SK-N-SH (cell line): ENCODE results near the gene PRR22.

Experiments
- ELF1 ChIP-seq: IDR thresholded peaks from 2 replicates; pipeline ENCODE4 v1.4.0; 2012
- EP300 ChIP-seq, 2 experiments: IDR thresholded peaks; 2 replicates each; pipeline versions ENCODE4 v1.4.0 to v1.6.1; 2012; ENCODE audit warnings: borderline replicate concordance in 1 of 2, low read depth in 1 of 2, low read length in 1 of 2
- MXI1 ChIP-seq: IDR thresholded peaks from 2 replicates; pipeline ENCODE4 v1.6.1; 2012; ENCODE audit warnings: mild to moderate bottlenecking, low read depth, low read length, improper control_type of control experiment
- NRF1 ChIP-seq: IDR thresholded peaks from 2 replicates; pipeline ENCODE4 v1.6.1; 2012; ENCODE audit warnings: low read depth, mild to moderate bottlenecking, low read length
- POLR2AphosphoS5 ChIP-seq: IDR thresholded peaks from 2 replicates; pipeline ENCODE4 v1.6.1; 2012; ENCODE audit warnings: low read depth, low read length
- RAD21 ChIP-seq: IDR thresholded peaks from 2 replicates; pipeline ENCODE4 v1.6.1; 2012; ENCODE audit warnings: mild to moderate bottlenecking, low read length
- RFX5 ChIP-seq: IDR thresholded peaks from 2 replicates; pipeline ENCODE4 v1.6.1; 2012; ENCODE audit warnings: mild to moderate bottlenecking, improper control_type of control experiment, low read length
- SIN3A ChIP-seq: IDR thresholded peaks from 2 replicates; pipeline ENCODE4 v1.6.1; 2012; ENCODE audit warnings: low read depth, mild to moderate bottlenecking, low read length, moderate library complexity, borderline replicate concordance
- SMC3 ChIP-seq: IDR thresholded peaks from 2 replicates; pipeline ENCODE4 v1.6.1; 2012; ENCODE audit warnings: low read depth, low read length, improper control_type of control experiment
- TAF1 ChIP-seq: IDR thresholded peaks from 2 replicates; pipeline ENCODE4 v1.6.1; 2012; ENCODE audit warnings: low read depth, mild to moderate bottlenecking, low read length, moderate library complexity, borderline replicate concordance
- TF ChIP-seq, protein P1 (sequence below): IDR thresholded peaks from 2 replicates; pipeline ENCODE4 v1.4.0; 2012; ENCODE audit warnings: low read depth
- TF ChIP-seq, protein P2 (sequence below): fragments of 200-600 bp; sonication (generic); IDR thresholded peaks from 2 replicates; pipeline ENCODE4 v1.6.1; 2017; ENCODE audit warnings: antibody characterized with exemption, mild to moderate bottlenecking, moderate library complexity
- TF ChIP-seq, protein P3 (sequence below): IDR thresholded peaks from 2 replicates; pipeline ENCODE4; 2012
- TF ChIP-seq, protein P4 (sequence below): IDR thresholded peaks from 2 replicates; pipeline ENCODE4 v1.4.0; 2012; ENCODE audit warnings: low read depth, borderline replicate concordance

DNA sequence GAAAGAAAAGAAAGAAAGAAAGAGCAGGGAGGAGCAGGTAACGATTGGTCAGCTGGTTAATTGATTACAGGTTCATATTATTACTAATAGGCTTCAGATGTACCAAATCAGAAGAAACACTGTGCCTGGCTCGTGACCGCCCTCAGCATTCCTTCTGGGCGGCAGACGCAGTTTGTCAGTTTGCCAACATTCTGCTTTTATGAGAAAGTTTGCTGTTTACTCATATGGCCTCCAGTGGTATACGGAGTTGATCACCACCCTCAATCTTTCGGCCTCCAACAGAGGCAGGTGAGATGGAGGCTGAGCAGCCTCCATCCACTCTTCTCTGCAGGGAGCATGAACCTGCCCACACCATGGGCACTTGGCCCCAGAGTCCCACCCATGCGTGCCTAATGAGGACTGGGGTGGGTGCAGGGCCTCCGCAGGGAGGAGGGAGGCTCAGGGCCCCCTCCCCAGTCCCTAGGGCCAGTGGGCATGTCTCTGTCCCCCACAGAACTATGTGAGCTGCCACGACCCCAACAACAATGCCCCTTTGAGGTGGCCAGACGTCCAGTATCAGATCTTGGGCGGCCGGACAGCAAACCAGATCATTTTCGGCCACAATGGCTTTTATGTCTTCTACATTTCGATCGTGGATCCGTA is 8.8 kb downstream of the PRR22 start:
- TF ChIP-seq, protein P1, sequence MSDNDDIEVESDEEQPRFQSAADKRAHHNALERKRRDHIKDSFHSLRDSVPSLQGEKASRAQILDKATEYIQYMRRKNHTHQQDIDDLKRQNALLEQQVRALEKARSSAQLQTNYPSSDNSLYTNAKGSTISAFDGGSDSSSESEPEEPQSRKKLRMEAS = no peak
- TF ChIP-seq MXI1 (no peak), RFX5 (no peak), RAD21 (no peak), TAF1 (no peak), SMC3 (no peak), POLR2AphosphoS5 (no peak), NRF1 (no peak), SIN3A (no peak), EP300 (IDR thresholded peaks at IDR 0.05; ENCODE audit: borderline replicate concordance in 1 of 2, low read depth in 1 of 2, low read length in 1 of 2) (no peak), ELF1 (no peak)
- TF ChIP-seq, protein P2, sequence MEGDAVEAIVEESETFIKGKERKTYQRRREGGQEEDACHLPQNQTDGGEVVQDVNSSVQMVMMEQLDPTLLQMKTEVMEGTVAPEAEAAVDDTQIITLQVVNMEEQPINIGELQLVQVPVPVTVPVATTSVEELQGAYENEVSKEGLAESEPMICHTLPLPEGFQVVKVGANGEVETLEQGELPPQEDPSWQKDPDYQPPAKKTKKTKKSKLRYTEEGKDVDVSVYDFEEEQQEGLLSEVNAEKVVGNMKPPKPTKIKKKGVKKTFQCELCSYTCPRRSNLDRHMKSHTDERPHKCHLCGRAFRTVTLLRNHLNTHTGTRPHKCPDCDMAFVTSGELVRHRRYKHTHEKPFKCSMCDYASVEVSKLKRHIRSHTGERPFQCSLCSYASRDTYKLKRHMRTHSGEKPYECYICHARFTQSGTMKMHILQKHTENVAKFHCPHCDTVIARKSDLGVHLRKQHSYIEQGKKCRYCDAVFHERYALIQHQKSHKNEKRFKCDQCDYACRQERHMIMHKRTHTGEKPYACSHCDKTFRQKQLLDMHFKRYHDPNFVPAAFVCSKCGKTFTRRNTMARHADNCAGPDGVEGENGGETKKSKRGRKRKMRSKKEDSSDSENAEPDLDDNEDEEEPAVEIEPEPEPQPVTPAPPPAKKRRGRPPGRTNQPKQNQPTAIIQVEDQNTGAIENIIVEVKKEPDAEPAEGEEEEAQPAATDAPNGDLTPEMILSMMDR = no peak
- TF ChIP-seq, protein P3, sequence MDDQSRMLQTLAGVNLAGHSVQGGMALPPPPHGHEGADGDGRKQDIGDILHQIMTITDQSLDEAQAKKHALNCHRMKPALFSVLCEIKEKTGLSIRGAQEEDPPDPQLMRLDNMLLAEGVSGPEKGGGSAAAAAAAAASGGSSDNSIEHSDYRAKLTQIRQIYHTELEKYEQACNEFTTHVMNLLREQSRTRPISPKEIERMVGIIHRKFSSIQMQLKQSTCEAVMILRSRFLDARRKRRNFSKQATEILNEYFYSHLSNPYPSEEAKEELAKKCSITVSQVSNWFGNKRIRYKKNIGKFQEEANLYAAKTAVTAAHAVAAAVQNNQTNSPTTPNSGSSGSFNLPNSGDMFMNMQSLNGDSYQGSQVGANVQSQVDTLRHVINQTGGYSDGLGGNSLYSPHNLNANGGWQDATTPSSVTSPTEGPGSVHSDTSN = no peak
- TF ChIP-seq, protein P4, sequence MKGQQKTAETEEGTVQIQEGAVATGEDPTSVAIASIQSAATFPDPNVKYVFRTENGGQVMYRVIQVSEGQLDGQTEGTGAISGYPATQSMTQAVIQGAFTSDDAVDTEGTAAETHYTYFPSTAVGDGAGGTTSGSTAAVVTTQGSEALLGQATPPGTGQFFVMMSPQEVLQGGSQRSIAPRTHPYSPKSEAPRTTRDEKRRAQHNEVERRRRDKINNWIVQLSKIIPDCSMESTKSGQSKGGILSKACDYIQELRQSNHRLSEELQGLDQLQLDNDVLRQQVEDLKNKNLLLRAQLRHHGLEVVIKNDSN = no peak
